ENCODE data around the gene IL36G. TPM values are rescaled to one million over a fixed set of nuclear protein-coding genes. Genes with fewer than 3 reads are reported as not detected.

Gene IL36G
- total and polyA plus RNA-seq, 9 of the 15 experiments (the other 6 are each of a cell fraction or from before 2014, with no cell fraction given): not detected

DNA sequence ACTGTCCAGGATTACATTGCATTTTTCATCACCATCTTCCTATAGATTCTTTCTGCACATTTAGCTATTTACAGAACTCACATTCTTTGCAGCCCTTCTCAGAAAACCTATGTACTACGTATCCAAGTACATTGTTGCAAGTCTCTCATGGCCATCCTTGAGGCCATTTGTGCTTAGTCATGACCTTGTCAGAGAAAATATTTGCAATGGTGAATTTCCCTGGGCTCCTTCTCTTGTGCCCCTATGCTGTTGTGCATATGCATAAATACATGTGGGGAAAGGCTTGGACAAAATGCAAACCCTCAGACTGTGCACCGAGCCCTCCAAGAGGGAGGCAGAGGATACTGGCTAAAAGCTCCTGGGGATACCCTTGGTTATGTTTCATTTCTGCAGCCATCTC lies 47.0 kb downstream of the IL36G start:
- Histone ChIP-seq H3K4me2 (ENCODE audit: insufficient read depth, low read length) (no peak overlapping the region), H3K79me2 (ENCODE audit: control insufficient read depth, insufficient read depth, low read length) (no peaks in the 10 kb centered on the region), H3K4me3 (no peak overlapping the region), H3K27me3 (ENCODE audit: control insufficient read depth in 2 of 2, insufficient read depth in 2 of 2, low read length in 2 of 2) (no peaks in the 10 kb centered on the region), H4K20me1 (replicated peaks; ENCODE audit: control insufficient read depth, insufficient read depth, low read length) (no peaks in the 10 kb centered on the region), H3K9me1 (ENCODE audit: control insufficient read depth, insufficient read depth, low read length) (no peaks in the 10 kb centered on the region), H3K27ac (ENCODE audit: extremely low read depth, low read depth, low read length) (no peak overlapping the region), H3K9ac (ENCODE audit: insufficient read depth in 1 of 2, low read depth in 2 of 2, low read length in 2 of 2) (no peak overlapping the region), H2AFZ (ENCODE audit: low read depth, low read length) (no peak overlapping the region; the same call in 1 of the 2 replicates), H3K36me3 (ENCODE audit: control insufficient read depth, insufficient read depth, low read length) (no peaks in the 10 kb centered on the region), H3K9me3 (replicated peaks; ENCODE audit: control insufficient read depth, insufficient read depth, low read depth, low read length) (no peaks in the 10 kb centered on the region), H3K4me1 (replicated peaks in 1 of 2; ENCODE audit: control insufficient read depth in 2 of 2, insufficient read depth in 2 of 2, low read length in 2 of 2) (peaks cover 0 to 6% of the 10 kb centered on the region in 2 experiments; a peak in 1 of 5 replicates)
- POLR2A ChIA-PET: no interaction called here
- CTCF ChIA-PET (ENCODE audit: low intra/inter-chr PET ratio): no interaction called here
- BruUV-seq (replicated peaks): no TSS peak
- in situ Hi-C loops (cut with MboI): no loop called here
- FAIRE-seq: no peak
- no peak for ATAC-seq
- no peak for DNase-seq (ENCODE audit: extremely low read depth in 1 of 4, low spot score in 3 of 4)
- intact Hi-C loops (cut with micrococcal nuclease): no loop called here
- WGBS (ENCODE audit: insufficient coverage, low coverage, missing lambda C conversion rate): 9% methylated on average over 2 of the region's 2 CpGs
- TF ChIP-seq ZNF316 (IDR thresholded peaks at IDR 0.05) (peak; percentile 88), MAFG (tag; conservative IDR thresholded peaks at IDR 0.05) (peak; percentile 95), ADNP (tag; IDR thresholded peaks at IDR 0.05) (no peak), C11orf30 (IDR thresholded peaks at IDR 0.05; ENCODE audit: low read depth) (peak; percentile 88), NFE2L1 (tag; IDR thresholded peaks at IDR 0.05; ENCODE audit: borderline replicate concordance, low read depth) (peak; percentile 55; the same call in 1 of the 2 replicates), HOXB6 (CRISPR knock-in tag; IDR thresholded peaks at IDR 0.05; ENCODE audit: borderline replicate concordance) (no peak), NFE2 (IDR thresholded peaks at IDR 0.05; ENCODE audit: low read depth) (peak; percentile 76), ELF1 (tag; IDR thresholded peaks at IDR 0.05) (no peak), SIN3B (IDR thresholded peaks at IDR 0.05; ENCODE audit: low read depth) (no peak), MAFK (IDR thresholded peaks at IDR 0.05; ENCODE audit: low read length) (peak; percentile 56; the same call in 1 of the 2 replicates)
- TF ChIP-seq, protein P1, sequence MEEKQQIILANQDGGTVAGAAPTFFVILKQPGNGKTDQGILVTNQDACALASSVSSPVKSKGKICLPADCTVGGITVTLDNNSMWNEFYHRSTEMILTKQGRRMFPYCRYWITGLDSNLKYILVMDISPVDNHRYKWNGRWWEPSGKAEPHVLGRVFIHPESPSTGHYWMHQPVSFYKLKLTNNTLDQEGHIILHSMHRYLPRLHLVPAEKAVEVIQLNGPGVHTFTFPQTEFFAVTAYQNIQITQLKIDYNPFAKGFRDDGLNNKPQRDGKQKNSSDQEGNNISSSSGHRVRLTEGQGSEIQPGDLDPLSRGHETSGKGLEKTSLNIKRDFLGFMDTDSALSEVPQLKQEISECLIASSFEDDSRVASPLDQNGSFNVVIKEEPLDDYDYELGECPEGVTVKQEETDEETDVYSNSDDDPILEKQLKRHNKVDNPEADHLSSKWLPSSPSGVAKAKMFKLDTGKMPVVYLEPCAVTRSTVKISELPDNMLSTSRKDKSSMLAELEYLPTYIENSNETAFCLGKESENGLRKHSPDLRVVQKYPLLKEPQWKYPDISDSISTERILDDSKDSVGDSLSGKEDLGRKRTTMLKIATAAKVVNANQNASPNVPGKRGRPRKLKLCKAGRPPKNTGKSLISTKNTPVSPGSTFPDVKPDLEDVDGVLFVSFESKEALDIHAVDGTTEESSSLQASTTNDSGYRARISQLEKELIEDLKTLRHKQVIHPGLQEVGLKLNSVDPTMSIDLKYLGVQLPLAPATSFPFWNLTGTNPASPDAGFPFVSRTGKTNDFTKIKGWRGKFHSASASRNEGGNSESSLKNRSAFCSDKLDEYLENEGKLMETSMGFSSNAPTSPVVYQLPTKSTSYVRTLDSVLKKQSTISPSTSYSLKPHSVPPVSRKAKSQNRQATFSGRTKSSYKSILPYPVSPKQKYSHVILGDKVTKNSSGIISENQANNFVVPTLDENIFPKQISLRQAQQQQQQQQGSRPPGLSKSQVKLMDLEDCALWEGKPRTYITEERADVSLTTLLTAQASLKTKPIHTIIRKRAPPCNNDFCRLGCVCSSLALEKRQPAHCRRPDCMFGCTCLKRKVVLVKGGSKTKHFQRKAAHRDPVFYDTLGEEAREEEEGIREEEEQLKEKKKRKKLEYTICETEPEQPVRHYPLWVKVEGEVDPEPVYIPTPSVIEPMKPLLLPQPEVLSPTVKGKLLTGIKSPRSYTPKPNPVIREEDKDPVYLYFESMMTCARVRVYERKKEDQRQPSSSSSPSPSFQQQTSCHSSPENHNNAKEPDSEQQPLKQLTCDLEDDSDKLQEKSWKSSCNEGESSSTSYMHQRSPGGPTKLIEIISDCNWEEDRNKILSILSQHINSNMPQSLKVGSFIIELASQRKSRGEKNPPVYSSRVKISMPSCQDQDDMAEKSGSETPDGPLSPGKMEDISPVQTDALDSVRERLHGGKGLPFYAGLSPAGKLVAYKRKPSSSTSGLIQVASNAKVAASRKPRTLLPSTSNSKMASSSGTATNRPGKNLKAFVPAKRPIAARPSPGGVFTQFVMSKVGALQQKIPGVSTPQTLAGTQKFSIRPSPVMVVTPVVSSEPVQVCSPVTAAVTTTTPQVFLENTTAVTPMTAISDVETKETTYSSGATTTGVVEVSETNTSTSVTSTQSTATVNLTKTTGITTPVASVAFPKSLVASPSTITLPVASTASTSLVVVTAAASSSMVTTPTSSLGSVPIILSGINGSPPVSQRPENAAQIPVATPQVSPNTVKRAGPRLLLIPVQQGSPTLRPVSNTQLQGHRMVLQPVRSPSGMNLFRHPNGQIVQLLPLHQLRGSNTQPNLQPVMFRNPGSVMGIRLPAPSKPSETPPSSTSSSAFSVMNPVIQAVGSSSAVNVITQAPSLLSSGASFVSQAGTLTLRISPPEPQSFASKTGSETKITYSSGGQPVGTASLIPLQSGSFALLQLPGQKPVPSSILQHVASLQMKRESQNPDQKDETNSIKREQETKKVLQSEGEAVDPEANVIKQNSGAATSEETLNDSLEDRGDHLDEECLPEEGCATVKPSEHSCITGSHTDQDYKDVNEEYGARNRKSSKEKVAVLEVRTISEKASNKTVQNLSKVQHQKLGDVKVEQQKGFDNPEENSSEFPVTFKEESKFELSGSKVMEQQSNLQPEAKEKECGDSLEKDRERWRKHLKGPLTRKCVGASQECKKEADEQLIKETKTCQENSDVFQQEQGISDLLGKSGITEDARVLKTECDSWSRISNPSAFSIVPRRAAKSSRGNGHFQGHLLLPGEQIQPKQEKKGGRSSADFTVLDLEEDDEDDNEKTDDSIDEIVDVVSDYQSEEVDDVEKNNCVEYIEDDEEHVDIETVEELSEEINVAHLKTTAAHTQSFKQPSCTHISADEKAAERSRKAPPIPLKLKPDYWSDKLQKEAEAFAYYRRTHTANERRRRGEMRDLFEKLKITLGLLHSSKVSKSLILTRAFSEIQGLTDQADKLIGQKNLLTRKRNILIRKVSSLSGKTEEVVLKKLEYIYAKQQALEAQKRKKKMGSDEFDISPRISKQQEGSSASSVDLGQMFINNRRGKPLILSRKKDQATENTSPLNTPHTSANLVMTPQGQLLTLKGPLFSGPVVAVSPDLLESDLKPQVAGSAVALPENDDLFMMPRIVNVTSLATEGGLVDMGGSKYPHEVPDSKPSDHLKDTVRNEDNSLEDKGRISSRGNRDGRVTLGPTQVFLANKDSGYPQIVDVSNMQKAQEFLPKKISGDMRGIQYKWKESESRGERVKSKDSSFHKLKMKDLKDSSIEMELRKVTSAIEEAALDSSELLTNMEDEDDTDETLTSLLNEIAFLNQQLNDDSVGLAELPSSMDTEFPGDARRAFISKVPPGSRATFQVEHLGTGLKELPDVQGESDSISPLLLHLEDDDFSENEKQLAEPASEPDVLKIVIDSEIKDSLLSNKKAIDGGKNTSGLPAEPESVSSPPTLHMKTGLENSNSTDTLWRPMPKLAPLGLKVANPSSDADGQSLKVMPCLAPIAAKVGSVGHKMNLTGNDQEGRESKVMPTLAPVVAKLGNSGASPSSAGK (IDR thresholded peaks at IDR 0.05): no peak
- TF ChIP-seq, protein P2, sequence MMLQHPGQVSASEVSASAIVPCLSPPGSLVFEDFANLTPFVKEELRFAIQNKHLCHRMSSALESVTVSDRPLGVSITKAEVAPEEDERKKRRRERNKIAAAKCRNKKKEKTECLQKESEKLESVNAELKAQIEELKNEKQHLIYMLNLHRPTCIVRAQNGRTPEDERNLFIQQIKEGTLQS (IDR thresholded peaks at IDR 0.05): no peak
- TF ChIP-seq, protein P2 (CRISPR knock-in tag; conservative IDR thresholded peaks at IDR 0.05): no peak

All from K562 (cell line).